GM21367 (cell line): ENCODE data around the gene AGBL5.
"Not testable (repeated sequence)": the region's sequence is repeated elsewhere in the genome, so short reads cannot be mapped to it uniquely, and the experiment has no call there.

ENCODE experiments used
- ATAC-seq: cut with Tn5 transposase; IDR thresholded peaks from one replicate; pipeline ENCODE4 v1.9.1; 2021; ENCODE audit not compliant: unreplicated experiment

Gene AGBL5

DNA sequence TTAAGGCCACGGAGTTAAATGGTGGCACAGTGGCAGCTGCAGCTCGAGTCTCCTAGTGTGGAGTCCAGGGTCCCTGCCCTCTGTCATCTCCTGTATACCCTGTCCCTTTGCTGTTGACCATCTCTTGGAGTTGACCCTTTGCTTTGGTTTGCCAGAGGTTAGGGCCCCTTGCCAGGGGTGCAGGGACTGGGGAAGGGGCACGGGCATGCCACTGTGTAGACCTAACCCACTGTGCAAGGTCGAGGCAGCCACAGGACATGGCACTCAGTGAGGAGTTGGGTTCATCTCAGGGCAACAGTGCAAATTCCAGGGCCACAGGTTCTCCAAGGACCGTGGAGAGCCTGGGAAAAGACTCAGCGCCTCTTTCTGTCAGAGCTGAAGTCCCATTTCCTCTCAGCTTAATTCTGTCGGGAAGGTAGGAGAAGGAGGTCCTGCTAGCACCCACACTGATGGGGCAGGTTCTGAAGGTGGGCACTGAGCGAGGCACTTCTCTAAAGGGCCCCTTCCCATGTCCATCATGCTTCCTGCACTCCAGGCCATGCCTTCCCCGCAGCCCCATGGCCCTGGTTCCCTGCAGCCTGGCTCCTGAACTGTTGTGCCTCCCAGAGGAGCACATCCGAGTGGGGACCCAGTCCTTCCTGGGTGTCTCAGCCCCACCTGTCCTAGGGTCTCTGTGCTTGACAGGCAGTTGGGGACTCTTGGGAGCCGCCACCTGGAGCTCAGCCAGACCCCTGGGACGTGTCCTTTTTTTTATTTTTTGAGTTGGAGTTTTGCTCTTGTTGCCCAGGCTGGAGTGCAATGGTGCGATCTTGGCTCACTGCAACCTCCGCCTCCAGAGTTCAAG is 37.9 kb downstream of the AGBL5 start:
- ATAC-seq: no peak

DNA sequence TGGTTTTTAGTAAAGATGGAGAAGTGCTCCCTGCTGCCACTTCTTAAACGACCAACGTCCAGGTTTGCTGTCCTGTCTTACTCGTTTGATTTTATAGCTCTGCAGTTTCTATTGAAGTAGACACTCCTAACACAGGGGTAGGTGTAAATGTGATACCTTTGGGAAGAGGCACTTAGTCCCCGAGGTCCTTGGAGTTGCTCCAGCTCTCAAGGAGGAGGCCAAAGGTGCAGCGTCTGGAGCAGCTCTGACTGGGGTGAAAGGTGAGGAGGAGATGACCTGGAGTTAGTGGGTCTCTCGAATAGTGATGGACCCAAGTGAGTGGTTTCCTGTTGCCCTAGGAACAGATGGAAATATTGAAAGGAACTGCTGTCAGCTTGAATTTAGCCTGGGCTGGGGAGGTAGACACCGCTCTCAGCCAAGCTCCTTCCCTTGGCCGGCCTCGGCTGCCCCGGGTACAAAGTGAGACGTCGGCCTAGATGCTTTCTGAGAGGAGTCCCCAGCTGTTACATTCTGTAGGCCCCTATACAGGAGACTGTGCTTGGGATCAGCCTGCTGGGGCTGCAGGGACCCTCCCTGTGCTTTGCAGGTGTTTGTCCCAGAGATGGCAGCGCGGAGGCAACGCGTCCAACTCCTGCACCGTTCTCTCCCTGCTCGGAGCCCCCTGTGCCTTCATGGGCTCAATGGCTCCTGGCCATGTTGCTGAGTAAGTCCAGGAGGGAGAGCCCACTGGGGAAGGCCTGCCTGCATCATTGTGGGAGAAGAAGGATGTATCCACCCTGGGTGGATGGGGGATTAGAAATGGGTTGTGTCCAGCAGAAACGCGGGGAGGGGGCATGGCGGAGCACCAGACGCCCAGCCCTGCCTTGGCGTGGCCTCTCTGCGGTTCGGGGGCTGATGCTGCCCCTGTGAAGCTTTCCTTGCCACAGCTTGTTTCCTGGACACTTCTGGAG is 40.6 kb downstream of the AGBL5 start:
- ATAC-seq: no peak

DNA sequence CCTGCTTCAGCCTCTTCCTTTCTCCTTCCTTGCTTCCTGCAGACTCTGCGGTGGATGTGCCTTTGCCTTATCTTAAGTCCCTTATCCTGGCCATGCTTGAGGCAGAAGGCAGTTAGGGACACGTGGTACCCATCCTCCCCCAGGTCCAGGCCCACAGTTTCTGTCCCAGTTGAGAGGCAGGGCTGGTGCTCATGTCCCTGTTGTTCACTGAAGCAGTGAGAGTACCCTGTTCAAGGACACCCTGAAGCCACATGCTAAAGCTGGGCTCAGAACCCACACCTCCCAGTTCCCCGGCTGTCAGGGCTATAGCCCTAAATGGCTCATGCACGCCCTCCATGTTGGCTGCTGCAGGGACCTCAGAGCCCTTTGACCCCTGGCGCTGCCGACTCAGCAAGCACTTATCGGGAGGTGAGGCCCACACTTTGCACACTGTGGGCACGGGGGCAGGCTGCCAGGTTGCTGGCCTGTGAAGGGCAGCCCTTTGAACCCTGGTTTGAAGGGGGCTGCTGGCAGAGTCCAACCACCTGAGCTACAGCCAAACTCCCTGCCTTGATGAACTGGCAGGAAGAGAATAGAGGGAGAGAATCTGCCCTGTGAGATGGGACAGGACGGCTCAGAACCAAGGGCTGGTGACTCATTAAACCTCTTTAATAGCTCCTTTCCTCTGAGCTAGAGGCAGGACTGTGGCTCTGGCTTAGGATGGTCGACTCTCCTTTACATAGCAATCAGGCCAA is 41.4 kb downstream of the AGBL5 start:
- ATAC-seq: no peak

DNA sequence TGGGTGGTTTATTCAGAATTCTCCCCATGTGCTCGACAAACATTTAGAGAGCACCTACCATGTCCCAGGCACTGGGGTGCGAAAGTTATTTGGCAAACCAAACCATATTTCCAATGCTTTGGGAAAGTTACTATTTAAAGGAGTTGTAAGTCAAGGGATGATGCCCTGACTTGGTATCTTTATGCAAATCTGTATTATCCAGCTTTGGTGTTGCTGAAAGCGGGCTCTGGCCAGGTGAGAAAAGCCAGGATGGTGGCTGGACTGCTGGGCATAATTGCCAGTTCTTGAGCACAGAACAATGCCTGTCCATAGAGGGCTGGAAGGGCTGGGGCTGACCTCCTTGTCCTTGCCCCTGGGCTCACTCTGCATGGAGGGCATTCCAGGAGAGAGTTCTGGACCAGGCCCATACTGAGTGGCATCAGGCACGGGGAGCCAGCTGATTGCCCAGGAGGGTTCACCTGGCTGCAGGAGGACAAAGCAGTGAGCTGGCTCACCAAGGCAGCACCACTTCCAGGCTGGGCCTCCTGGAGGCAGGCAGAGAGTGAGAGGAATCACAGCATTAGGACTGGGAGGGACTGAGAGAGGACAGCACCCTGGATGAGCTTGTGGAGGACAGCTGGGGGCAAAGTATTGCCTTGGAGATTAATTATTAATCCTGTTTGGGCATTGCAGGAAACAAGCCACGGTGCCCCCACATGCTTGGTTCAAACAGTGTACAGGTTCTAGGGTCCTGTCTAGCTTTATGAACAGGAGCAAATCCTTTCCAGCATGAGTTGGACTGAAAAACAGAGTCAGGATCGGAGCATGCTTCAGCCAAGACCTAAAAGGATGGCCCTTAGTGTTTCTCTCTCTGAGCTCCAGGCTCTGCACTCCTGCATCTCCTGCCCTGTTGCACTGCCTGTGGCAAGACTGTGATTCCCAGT is 42.2 kb downstream of the AGBL5 start:
- ATAC-seq: no peak

DNA sequence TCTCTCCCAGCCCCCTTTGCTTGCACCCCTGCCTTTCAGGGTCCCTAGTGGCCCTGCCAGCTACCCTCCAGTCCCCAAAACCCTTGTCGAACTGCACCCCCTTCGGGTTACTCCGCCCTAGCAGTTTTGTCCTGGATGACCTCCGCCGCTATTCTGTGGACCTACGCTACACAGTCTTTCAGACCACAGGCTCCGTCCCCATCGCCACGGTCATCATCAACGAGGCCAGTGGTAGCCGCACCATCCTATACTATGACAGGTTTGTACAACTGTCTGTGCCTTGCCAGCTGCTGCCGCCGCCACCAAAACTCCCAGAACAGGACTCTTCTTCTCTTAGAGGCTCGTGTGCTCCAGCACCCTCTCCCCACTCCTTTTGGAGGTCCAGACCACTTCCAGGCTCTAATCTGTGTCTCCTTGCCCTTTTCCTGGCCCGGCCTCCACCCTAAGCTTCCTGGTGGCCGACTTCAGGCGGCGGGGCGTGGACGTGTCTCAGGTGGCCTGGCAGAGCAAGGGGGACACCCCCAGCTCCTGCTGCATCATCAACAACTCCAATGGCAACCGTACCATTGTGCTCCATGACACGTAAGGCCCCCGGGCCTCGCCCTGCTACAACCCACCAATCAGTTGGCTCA is 43.0 kb downstream of the AGBL5 start:
- ATAC-seq: no peak

DNA sequence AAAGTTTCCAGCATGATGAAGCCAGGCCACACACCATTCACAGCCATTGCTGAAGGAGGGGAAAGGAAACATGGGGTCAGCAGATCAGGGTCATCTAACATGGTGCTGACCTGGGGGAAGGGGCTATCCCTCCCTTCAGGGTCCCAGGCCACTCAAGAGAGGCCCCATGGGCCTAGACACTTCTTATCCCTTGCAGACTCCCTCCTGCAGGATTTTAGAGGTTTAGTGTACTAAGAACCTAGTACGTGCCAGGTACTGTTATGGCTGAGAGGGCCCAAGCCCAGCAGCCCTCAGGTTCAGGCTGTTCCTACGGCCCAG is 43.9 kb downstream of the AGBL5 start:
- ATAC-seq: no peak

DNA sequence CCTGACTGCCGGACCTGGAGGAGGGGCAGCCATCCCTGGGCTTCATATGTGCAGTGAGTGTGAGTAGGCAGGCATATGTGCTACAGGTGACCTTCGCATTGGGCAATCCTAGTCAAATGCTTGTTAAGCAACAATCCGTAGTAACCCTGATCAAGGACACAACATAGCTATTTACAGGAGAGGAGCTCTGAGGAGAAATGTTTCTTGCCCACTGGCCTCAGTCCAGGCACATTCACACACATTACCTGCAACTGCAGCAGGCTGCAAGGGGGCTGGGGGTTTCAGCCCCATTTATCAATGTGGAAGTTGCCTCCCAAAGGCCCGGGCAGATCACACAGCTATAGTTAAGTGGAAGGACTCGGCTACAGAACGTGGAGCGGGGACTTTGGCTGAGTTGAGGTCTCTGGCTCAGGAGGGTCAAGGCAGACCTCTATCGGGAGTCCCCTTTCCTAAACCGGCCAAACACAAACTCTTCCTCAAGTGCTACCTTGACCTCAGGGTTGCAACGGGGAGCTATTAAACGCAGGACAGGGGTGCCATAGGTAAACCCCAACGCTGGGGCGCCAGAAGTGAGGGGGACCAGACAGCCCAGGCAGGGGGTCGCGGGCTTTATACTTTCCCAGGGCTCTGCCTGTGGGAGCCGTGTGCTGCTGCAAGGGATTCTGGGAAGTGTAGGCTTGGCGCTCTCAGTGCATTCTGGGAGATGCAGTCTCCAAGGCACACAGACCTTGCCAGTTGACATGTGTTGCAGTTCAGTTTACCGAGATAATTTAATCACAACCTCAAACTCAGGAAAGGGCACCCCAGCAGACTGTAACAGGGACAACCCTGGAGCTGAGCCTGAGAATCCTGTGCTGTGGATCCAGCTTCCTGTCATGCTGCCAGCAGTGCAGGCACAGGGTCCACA is 44.5 kb downstream of the AGBL5 start:
- ATAC-seq: no peak

DNA sequence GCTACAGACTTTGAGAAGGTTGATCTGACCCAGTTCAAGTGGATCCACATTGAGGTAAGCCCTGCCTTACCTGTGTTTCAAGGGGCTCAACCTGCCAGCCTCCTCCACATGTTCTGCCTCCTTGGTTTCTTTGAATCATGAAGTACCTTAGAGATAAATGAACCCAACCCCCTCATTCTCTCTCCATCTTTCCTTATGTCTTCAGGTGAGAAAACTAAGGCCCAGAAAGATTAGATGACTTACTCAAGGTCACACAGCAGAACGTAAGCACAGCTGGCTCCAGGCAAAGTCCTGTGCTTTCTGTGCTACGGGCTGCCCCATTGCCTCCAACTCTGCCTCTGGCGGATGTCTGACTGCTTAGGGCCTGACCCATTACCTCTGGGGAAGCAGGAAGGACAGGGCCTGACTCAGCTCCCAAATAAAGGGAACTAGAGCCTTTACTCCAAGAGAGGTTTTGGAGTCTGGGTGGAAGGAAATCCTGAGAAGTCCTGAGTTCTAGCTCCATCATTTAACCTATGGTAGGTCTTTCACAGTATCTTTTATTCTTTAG is 45.4 kb downstream of the AGBL5 start:
- ATAC-seq: no peak

DNA sequence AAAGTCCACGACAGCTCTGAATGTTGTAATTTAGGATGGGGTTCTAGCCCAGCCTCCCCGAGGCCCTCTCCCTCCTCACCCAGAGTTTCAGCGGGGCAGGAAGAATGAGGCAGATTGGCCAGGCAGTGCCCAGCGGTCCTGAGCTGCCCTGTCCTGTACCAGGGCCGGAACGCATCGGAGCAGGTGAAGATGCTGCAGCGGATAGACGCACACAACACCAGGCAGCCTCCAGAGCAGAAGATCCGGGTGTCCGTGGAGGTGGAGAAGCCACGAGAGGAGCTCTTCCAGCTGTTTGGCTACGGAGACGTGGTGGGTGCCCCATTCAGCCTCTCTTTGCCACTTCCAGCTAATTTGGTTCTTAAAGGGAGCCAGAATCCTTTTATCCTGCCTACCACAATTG is 45.9 kb downstream of the AGBL5 start:
- no peak for ATAC-seq

DNA sequence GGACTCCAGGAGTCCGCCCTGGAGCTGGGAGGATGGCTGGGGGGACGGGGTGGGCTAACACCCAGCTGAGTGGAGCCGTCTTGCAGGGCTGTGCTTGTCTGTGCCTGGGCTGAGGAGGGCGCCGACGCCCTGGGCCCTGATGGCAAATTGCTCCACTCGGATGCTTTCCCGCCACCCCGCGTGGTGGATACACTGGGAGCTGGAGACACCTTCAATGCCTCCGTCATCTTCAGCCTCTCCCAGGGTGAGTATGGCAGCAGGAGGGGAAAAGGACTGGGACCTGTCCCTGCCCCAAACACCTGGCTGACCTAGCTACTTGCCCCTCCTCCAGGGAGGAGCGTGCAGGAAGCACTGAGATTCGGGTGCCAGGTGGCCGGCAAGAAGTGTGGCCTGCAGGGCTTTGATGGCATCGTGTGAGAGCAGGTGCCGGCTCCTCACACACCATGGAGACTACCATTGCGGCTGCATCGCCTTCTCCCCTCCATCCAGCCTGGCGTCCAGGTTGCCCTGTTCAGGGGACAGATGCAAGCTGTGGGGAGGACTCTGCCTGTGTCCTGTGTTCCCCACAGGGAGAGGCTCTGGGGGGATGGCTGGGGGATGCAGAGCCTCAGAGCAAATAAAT is 48.0 kb downstream of the AGBL5 start:
- no peak for ATAC-seq

DNA sequence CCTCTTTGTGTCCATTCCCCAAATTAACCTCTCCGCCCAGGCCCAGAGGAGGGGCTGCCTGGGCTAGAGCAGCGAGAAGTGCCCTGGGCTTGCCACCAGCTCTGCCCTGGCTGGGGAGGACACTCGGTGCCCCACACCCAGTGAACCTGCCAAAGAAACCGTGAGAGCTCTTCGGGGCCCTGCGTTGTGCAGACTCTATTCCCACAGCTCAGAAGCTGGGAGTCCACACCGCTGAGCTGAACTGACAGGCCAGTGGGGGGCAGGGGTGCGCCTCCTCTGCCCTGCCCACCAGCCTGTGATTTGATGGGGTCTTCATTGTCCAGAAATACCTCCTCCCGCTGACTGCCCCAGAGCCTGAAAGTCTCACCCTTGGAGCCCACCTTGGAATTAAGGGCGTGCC is 48.6 kb downstream of the AGBL5 start:
- no peak for ATAC-seq

DNA sequence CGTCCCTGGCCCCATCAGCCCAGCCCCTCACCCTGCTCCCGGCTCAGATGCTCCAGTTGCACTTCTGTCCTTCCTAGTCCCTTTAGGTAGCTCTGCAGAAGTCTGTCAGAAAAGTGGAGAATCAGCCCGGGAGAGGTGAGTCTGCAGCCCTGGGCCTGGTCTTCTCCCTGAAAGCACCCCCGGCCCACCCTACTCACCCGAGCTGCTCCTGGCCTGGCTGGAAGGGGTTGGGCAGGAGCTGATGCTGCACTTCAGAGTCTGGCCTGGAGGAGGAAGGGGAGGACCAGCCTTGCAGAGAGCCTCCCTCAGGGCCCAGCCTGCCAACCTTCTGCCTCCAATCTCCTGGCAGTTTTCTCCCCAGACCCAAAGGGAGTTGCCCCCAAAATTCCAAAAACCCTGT is 50.9 kb downstream of the AGBL5 start:
- ATAC-seq: no peak

DNA sequence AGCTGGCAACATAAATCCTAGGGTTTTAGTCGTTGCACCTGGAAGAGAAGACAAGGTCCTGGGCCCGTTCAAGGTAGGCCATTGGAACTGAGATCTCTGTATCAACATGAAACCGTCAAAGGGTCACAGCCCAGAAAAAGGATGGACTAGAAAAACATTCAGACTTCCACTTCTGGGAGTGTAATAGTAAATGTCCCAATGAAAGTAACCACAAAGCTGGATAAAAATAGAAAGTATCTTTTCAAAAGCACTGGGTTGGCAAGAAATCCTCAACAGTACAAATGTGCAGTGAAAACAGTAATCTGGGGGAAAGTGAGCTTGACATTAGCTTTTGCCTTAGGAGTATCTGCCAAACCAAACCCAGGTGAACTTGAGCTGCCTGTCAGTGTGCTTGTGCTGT is 54.5 kb downstream of the AGBL5 start:
- no peak for ATAC-seq

DNA sequence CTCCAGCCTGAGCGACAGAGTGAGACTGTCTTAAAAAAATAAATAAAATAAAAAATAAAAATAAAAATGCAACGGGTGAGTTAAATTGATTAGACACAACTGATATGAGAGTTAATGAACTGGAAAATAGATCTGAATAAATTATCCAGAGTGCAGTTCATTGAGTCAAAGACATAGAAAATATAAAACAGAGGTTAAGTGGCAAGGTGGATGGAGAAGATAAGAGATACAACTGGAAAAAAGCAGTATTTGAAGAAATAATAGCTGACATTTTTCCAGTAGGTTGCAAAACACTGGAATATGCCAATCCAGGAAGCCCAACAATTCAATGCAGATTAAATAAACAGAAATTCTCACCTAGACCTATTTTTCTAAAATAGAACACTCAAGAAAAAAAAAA is 56.8 kb downstream of the AGBL5 start:
- no peak for ATAC-seq

DNA sequence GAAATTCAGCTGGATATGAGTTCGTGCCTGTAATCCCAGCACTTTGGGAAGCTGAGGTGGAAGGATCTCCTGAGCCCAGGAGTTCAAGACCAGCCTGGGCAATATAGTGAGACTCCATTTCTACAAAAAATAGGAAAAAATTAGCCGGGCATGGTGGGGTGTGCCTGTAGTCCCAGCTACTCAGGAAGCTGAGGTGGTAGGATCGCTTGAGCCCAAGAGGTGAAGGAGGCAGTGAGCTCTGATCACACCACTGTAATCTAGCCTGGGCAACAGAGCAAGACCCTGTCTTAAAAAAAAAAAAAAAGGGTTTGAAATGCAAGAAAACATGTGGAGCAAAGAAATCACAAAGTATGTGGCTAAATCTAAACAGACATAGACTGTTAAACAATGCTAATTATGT is 57.6 kb downstream of the AGBL5 start:
- ATAC-seq: no peak

DNA sequence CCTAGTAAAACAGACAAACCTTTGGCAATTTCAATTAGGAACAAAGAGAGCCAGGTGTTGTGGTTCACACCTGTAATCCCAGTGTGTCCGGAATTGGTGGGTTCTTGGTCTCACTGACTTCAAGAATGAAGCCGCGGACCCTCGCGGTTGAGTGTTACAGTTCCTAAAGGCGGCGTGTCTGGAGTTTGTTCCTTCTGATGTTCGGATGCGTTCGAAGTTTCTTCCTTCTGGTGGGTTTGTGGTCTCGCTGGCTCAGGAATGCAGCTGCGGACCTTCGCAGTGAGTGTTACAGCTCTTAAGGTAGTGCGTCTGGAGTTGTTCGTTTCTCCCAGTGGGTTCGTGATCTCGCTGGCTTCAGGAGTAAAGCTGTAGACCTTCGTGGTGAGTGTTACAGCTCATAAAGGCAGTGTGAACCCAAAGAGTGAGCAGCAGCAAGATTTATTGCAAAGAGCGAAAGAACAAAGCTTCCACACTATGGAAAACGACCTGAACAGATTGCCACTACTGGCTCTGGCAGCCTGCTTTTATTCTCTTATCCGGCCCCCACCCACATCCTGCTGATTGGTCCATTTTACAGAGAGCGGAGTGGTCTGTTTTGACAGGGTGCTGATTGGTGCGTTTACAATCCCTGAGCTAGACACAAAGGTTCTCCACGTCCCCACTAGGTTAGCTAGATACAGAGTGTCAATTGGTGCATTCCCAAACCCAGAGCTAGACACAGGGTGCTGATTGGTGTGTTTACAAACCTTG is 59.3 kb downstream of the AGBL5 start:
- not testable (repeated sequence) for ATAC-seq

DNA sequence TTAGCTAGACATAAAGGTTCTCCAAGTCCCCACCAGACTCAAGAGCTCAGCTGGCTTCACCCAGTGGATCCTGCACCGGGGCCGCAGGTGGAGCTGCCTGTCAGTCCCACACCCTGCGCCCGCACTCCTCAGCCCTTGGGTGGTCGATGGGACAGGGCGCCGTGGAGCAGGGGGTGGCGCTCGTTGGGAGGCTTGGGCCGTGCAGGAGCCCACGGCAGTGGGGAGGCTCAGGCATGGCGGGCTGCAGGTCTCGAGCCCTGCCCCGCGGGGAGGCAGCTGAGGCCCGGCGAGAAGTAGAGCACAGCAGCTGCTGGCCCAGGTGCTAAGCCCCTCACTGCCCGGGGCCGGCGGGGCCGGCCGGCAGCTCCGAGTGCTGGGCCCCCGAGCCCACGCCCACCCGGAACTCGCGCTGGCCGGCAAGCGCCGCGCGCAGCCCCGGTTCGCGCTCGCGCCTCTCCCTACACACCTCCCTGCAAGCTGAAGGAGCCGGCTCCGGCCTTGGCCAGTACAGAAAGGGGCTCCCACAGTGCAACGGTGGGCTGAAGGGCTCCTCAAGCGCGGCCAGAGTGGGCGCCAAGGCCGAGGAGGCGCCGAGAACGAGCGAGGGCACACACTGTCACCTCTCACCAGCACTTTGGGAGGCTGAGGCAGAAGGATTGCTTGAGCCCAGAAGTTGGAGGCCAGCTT is 60.1 kb downstream of the AGBL5 start:
- ATAC-seq: not testable (repeated sequence)
